Panc1 (cell line): ENCODE data around the gene GRID1. TPM values are rescaled to one million over a fixed set of nuclear protein-coding genes. Genes with fewer than 3 reads are reported as not detected.

ENCODE experiments used
- ATAC-seq: fragments of 200-7000 bp; cut with Tn5 transposase; 2 replicates; pipeline ENCODE4 v1.9.1; 2020; ENCODE audit warnings: mild to moderate bottlenecking, moderate library complexity
- BruUV-seq: library from RNA; stranded (reverse); fragments of 400-500 nt; replicated peaks from 2 replicates; lab custom pipeline; 2021; lab: Mats Ljungman, UMichigan
- CTCF ChIA-PET: fragments of 300-600 bp; sonication (Branson Sonifier 250); formaldehyde crosslinking; loops from one replicate; lab custom pipeline; 2022; ENCODE audit warnings: antibody characterized with exemption; lab: Charles Lee
- POLR2A ChIA-PET: fragments of 300-600 bp; sonication (Branson Sonifier 250); formaldehyde crosslinking; loops from one replicate; lab custom pipeline; 2022; ENCODE audit warnings: antibody characterized with exemption; lab: Charles Lee
- DNase-seq: peaks from one replicate; pipeline ENCODE4 v3.0.0-alpha.2; 2010; ENCODE audit warnings: low read depth, low spot score
- H3K27ac ChIP-seq: 2 replicates; pipeline ENCODE4 v1.5.1; 2011; ENCODE audit warnings: mild to moderate bottlenecking, low read length, inconsistent platforms
- H3K27me3 ChIP-seq: fragments of 200-500 bp; sonication (Bioruptor generic); 2 replicates; pipeline ENCODE4 v1.6.0; 2014; ENCODE audit warnings: low read length, inconsistent platforms; ENCODE audit not compliant: control insufficient read depth, insufficient read depth
- H3K36me3 ChIP-seq: fragments of 200-500 bp; sonication (Bioruptor generic); 2 replicates; pipeline ENCODE4 v1.5.1; 2014; ENCODE audit warnings: inconsistent platforms, mild to moderate bottlenecking, low read length, moderate library complexity; ENCODE audit not compliant: control insufficient read depth, insufficient read depth
- H3K4me1 ChIP-seq: 2 replicates; pipeline ENCODE4 v1.5.1; 2011; ENCODE audit warnings: inconsistent platforms, mild to moderate bottlenecking, low read length, moderate library complexity; ENCODE audit not compliant: control insufficient read depth, insufficient read depth
- H3K4me3 ChIP-seq, 2 experiments: 2 replicates each; pipeline ENCODE4 v1.5.1; 2011 to 2012; ENCODE audit warnings: low read depth in 2 of 2, low read length in 2 of 2, mild to moderate bottlenecking in 2 of 2, inconsistent platforms in 1 of 2, moderate library complexity in 1 of 2
- H3K9me3 ChIP-seq: fragments of 200-500 bp; sonication (Bioruptor generic); 2 replicates; pipeline ENCODE4 v1.5.1; 2014; ENCODE audit warnings: low read depth, mild to moderate bottlenecking, inconsistent platforms, low read length, moderate library complexity; ENCODE audit not compliant: control insufficient read depth, insufficient read depth
- CTCF ChIP-seq: fragments of 450-650 bp; IDR thresholded peaks from 2 replicates; pipeline ENCODE4 v1.5.1; 2017; ENCODE audit warnings: mild to moderate bottlenecking
- POLR2AphosphoS5 ChIP-seq: IDR thresholded peaks from 2 replicates; pipeline ENCODE4 v1.6.1; 2012; ENCODE audit warnings: mild to moderate bottlenecking, low read depth, low read length, moderate library complexity
- REST ChIP-seq, 2 experiments: IDR thresholded peaks; 2 replicates each; pipeline ENCODE4 v1.6.1; 2011 to 2012; ENCODE audit warnings: low read depth in 2 of 2, control low read depth in 1 of 2, low read length in 1 of 2, mild to moderate bottlenecking in 1 of 2, moderate library complexity in 1 of 2; ENCODE audit not compliant: insufficient read depth in 1 of 2
- SIN3A ChIP-seq: IDR thresholded peaks from 2 replicates; pipeline ENCODE4 v1.6.1; 2012; ENCODE audit warnings: low read depth, mild to moderate bottlenecking, low read length, moderate library complexity, borderline replicate concordance; ENCODE audit not compliant: insufficient read depth
- TCF7L2 ChIP-seq: IDR thresholded peaks from 2 replicates; pipeline ENCODE4 v1.6.1; 2011; ENCODE audit warnings: mild to moderate bottlenecking, low read depth, low read length, inconsistent platforms
- in situ Hi-C: cut with HindIII; loops from 2 replicates; pipeline ENCODE4 v1.10.0; 2016; ENCODE audit warnings: low sequenced_read_pairs, low pct_unique_long_range_greater_than_20kb
- intact Hi-C: fragments of 100-400 bp; cut with micrococcal nuclease; formaldehyde crosslinking; loops from one replicate; pipeline ENCODE4 v1.10.0; 2022; ENCODE audit not compliant: unreplicated experiment
- total RNA-seq: library from RNA; stranded (reverse); gene quantifications from one replicate; pipeline ENCODE4 v1.2.1, GENCODE V29; 2021; ENCODE audit not compliant: unreplicated experiment

Gene GRID1
- total RNA-seq, 1 experiment from 2014 or later, result 2.3 TPM

GRCh38 chr10:85657476-85658113, 709.0 kb downstream of the GRID1 start:
- BruUV-seq, result no TSS peak
- Histone ChIP-seq H3K27me3 (no peaks in the 10 kb centered on the region), H3K4me1 (no peaks in the 10 kb centered on the region), H3K36me3 (no peaks in the 10 kb centered on the region), H3K9me3 (no peaks in the 10 kb centered on the region), H3K27ac (no peak overlapping the region), H3K4me3 (no peak overlapping the region)
- intact Hi-C loops, result no loop called here
- DNase-seq (no peak), ATAC-seq (no peak)
- no peak for TF ChIP-seq POLR2AphosphoS5
- no peak for TF ChIP-seq REST (IDR thresholded peaks at IDR 0.05; ENCODE audit: insufficient read depth in 1 of 2, low read depth in 2 of 2, low read length in 1 of 2)
- TF ChIP-seq SIN3A, result no peak
- no peak for TF ChIP-seq TCF7L2
- no peak for TF ChIP-seq CTCF
- ChIA-PET POLR2A (no interaction called here), CTCF (no interaction called here)
- in situ Hi-C loops, result no loop called here

GRCh38 chr10:85655411-85655810, 711.2 kb downstream of the GRID1 start:
- Histone ChIP-seq H3K27me3 (no peaks in the 10 kb centered on the region), H3K36me3 (no peaks in the 10 kb centered on the region), H3K4me1 (no peaks in the 10 kb centered on the region), H3K9me3 (no peaks in the 10 kb centered on the region), H3K27ac (peak overlapping the region; percentile 48; the same call in 1 of the 2 replicates), H3K4me3 (no peak overlapping the region)
- ATAC-seq (no peak), DNase-seq (no peak)
- no TSS peak for BruUV-seq
- in situ Hi-C loops, result no loop called here
- intact Hi-C loops, result no loop called here
- TF ChIP-seq SIN3A (no peak), CTCF (no peak), POLR2AphosphoS5 (no peak), REST (IDR thresholded peaks at IDR 0.05; ENCODE audit: insufficient read depth in 1 of 2, low read depth in 2 of 2, low read length in 1 of 2) (no peak), TCF7L2 (no peak)
- ChIA-PET CTCF (no interaction called here), POLR2A (no interaction called here)
